Activated T-cell treated with anti-CD3 and anti-CD28 coated beads for 1 hour (primary cell): Measurements from ENCODE around the gene PAH.
A peak's percentile ranks its signal among the peaks of the same experiment; 100 is the strongest.

Experiments used
- DNase-seq: peaks from one replicate; pipeline ENCODE4 v3.0.0-alpha.2; 2020; ENCODE audit warnings: low read depth

The PAH gene

DNA sequence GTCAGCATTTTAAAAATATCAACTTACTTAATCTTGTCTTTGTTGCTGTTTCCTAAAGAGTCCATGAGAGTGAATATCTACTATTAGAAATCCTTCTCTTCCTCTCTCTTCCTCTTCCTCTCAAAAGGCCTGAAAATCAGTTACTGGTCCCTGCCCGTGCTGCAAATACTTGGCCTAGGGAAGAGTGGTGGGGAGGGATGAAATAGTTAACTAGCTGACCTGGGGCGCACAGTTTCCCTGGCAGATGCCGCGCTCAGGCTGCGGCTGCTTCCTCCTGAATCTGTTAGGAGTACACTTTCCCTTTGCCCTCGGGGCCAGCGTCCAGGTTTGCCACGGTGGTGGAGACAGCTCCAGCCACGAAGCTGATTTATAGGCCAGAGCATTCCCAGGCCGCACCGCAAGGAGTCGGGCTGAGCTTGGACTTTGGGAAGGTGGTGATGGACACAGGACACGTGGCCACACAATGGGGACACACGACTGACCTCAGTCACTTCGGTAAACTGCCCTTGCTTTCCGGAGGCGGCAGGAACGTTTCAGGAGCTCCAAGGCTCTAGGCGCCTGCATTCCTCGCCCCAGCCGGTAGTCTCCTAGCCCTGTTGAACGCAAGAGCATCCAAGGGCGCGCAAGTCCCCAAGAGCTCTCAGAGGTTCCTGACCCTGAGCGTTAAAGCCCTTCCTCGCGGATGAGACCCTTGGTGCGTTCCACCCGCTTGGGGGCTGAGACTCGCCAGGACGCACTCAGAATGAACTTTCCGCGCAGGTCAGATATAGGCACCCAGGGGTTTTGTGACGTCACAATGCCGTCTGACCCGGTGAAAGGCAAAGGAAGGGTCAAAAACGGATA lies 33.3 kb upstream of the PAH start:
- DNase-seq, result no peak

DNA sequence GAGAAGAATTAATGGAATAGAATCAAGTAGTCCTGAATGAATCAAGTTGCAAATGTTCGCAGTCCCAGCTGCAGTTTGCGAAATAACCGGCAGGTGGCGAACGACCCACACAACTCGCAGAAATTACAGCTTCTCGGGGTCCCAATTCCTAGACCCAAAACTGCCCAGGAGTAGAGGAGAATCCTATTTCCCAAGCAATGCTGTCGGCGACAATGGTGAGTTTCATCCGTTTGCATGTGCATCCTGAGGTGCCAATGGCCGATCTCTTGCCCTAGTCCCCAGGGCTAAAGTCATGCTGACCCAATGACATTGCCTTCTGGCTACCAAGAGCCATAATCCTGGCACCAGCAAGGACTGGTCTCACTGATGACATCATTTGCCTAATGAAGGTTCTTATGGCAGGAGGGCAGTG lies 31.9 kb upstream of the PAH start:
- peak; percentile 45 for DNase-seq

DNA sequence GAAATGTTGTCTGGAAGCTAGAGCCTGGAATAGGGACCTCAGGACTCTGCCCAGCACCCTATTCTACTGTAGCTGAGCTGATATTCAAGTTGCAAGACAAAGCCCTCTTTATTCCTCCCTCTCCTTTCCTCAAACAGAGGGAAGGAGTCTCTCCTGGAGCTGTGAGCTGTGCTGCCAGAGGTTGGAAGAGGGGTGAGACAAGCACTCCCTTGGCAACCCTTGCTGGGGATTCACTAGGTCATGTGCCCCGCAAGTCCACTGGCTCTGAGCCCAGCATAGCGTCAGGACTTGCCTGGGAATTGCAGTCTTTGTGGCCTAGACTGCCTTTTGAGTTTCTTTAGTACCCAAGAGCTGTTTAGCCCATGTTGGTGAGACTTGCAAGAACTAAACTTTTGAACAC lies 29.0 kb upstream of the PAH start:
- DNase-seq, result no peak

DNA sequence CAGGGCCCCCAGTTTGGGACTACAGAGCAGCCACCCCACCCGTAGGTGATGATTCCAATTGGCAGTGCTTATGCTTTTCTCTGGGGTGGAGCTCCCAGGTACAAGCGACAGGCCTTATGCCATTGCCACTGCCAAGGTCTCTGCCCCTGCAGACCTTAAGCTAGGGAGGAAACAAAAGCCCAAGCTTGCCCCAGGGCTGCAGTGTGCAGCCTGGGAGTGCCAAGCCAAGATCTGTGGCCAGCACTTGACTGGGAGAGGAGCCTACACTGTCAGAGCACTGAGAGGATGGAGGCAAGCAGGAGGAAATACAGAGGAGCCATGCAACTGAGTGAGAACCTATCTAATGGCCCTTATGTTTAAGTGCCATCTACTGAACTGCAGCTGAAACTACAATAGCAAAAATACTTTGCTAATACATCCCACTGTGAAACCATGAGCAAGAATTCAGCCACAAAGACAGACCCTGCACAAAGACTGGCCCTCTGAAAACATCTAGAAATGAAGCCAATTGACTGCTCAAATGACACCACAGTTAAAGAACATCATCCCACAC lies 22.7 kb upstream of the PAH start:
- DNase-seq, result no peak

DNA sequence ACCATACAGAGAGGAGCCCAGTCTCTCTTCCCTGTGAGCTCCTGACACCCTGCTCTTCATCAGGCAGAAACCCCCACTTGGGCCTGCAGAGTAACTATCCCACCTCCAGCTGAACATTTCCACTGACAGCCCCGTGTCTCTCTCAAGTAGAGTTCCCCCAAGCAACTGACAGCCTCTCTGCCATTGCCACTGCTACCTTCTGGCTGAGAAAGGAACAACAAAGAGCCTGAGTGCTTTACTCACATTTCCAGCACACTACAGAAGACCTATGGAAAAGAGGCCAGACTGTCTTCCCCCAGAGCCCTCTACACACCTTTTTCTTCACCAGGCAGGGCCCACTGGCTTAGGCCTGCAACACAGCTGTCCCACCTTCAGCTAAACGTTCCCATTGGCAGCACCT lies 22.0 kb upstream of the PAH start:
- DNase-seq, result no peak

DNA sequence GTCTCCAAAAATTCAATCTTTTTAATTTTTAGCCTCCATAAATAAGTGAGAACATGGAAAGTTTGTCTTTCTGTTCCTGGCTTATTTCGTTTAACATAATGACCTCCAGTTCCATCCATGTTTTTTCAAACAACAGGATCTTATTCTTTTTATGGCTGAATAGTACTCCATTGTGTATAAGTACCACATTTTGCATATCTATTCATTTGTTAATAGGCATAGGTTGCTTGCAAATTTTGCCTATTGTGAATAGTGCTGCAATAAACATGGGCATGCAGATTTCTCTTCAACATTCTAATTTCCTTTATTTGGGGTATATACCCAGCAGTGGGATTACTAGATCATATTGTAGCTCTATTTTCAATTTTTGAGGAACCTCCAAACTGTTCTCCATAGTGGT lies 16.1 kb upstream of the PAH start:
- DNase-seq, result no peak

DNA sequence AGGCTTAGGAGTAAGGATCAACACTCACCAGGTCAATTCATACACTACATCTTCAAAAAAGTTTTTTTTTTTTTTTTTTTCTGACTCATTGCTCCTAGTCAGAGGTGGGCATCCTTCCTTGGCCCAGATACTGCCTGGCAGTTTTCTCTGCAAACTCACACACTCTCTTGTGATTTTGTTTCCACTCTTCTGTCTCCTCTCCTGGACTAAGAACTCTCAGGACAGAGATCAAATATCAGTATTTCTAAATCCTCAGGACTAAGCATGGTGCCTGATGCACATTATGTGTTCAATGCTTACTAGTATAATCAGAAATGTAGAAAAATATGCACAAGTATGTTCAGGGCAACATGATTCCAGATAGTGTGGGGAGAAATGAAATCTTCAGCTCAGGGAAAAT lies 10.2 kb upstream of the PAH start:
- no peak for DNase-seq

DNA sequence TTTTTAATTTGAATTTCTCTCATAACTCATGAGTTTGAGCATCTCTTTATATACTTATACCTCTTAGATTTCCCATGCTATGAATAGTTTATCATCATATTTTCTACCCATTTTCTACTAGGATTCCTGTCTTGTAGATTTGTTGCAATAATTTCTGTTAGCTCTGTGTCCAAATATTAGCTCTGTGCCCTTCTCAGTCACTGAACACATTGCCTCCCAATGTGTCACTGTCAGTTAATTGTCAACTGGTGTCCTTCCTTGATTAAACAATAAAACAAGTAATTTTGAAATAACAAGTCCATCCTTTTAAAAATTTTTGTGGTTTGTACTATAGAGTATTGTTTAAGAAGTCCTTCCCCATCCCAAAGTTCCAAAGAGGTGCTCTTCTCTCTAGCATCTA lies 4.2 kb upstream of the PAH start:
- no peak for DNase-seq

DNA sequence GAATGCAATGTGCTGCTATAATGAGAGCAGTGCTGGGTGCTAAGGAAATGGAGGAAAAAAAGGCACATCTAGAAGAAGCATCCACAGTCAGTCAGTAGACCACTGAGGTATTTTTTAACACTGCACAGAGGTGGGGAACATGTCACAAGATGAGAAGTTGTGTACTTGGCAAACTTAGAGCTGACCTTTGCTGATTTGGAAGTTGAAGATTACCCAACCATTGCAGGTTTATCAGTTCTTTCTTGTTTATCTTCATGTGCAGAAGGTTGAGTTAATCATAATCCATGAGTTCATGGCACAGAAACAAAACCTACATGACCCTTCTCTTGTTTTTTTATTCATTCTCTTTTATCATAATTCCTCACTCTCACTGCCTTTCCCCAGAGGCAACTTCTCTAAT lies 3.2 kb upstream of the PAH start:
- no peak for DNase-seq

DNA sequence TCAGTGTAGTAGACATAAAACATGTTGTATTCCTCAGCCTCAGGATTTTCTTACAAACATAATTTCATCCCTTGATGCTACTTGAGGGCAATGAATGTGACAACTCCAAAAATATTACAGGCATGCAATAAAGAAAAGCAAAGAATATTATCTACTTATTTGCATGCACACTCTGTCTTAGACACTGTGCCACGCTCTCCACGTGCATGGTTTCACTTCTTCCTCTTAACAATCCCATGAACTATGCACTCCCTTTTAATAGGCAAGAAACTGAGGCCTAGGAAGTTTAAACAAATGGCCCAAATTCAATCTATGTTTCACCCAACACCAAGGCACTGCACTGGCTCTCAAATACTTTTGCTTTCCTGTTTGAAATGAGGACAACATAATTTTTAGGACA lies 1.8 kb upstream of the PAH start:
- DNase-seq, result no peak

DNA sequence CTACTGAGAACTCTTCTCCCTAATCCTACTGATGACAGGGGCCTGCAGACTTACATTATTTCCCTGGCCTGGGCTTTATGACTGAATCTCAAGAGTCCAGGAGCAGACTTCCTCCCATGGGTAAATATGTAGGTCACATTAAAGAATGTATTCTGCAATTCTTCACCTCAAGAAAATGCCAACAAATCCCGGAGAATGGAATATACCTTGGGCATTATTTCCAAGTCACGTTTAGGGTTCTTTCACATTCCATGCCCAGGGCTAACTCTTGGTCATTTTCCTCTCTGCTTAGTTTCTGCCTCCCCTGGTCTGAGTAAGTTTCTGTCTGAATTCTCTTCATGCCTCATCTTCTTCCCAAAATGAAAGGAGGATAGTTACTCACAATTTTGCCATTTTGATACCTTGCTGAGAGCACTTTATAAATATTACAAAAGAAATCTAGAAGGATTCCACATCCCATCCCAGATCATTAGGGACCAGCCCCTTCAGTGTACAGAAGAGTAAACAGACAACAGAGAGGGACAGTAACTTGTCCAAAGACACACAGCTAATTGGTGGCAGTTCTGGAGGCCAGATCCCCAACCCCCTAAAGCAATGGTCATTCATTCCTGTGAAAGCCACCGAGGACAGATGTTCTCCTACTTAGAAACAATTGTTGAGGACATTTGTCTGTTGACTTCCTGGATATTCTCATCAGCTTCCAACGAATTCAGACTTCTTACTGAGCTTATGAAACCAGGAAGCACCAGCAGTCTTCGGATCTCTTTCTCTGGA lies 605 bp downstream of the PAH start:
- DNase-seq, result no peak

DNA sequence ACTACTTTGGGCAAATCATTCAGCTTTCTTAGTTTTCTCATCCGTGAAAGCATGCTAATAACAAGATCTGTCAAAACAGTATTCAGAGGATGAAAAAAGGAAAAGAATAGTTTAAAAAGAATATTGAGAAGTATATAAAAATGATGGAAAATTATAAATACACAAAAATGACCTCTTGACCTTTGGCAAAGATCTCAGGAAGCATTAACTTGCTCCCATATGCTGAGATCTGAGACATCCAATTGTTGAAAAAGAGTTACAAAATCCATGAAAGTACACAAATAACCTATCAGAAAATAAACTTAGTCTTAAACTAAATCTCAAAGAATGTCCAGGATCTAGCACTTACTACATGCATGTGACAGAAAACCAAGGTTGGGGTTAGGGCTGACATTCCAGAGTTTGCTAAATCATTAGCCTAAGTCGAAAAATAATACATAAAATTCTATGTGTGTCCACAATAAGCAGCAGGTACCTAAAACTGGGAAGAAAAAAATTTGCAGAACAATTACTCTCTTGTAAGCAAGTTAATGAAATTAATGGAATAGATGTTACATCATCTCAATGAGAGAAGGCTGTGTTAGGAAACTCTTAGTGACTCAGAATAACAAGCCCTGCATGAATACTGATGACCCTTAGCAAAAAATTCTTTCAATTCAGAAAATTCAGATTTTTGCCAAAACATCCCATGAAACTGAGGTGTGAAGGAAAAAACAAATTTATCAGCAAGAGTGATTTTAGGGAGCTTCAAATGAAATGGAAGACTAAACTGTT lies 3.4 kb downstream of the PAH start:
- no peak for DNase-seq

DNA sequence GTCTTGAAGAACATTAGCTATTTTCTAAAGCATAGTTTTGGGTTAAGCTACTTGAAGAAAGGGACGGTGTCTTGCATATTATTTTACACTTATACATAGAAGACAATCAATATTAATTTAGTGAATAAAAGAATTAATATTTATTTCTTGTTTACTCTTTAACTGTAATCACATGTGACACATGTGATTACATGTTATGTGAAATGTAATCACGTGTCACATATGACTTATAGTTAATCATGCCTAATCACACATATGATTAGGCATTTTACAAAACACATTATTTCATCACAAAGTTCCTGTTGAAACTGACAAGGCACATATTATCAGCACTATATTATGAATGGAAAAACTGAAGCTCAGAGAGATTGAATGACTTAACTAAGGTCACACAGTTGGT lies 4.8 kb downstream of the PAH start:
- no peak for DNase-seq

DNA sequence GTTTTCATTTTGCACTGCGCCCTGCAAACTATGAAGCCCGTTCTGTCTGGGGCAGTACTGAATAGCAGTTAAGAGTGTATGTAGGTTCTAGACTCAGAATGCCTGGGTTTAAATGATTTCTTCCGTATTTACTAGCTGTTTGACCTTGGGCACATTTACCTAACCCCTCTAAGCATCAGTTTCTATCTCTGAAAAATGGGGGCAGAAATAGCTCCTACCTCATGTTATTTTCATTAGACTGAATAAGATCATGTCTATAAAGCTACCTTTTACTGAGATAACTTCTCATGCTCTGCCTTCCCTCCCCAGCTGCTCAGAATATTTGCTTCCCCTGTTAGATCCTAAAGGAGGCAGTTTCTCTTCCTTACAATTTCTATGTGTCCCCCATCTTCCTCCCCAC lies 5.7 kb downstream of the PAH start:
- DNase-seq, result no peak

DNA sequence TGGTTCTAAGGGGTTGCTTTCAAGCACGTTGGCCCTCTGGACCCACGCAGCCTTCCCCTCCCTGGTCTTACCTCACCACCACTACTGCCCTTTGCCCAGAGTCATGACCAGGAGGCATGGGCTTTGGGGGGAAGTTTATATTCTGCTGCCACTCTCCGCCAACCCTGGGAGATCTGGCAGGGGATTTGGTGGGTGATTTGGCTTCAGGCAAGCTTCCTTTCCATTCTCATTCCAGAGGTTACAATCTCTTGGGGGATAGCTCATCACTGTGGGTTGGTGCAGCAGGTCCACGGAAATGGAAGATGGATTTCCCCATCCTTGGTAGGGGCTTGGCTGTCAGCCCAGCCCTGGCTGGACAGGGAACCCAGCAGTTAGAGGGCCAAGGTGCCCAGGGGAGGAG lies 6.3 kb downstream of the PAH start:
- no peak for DNase-seq

DNA sequence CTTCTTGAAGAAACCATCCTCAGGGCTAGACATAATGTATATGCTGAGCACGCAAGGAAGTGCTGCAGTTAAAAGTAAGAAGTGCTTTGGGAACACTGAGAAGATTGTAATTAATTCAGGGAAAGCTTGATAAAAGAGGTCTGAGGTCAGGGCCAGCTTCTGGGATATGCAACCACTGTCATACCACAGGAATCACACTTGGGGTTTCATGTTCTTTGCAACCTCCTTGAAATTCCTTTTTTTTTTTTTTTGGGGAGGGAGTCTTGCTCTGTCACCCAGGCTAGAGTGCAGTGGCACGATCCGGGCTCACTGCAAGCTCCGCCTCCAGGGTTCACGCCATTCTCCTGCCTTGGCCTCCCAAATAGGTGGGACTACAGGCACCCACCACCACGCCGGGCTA lies 6.9 kb downstream of the PAH start:
- no peak for DNase-seq

DNA sequence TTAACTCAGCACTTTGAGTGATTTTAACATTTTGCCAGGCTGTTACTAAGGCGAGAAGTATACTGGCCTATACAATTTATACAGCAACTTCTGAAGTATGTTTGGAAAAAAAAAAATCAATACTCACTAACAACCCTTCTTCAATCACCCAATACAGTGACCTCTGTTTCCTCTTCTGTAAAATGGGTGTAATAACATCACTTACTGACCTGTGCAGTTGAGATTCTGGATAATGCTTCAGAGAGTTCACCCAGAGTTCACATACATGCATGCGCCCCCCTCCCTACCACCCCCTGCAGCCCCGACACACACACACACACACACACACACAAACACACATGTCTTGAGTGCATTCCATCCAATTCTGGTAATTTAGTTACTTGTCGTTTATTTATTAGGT lies 9.1 kb downstream of the PAH start:
- no peak for DNase-seq

DNA sequence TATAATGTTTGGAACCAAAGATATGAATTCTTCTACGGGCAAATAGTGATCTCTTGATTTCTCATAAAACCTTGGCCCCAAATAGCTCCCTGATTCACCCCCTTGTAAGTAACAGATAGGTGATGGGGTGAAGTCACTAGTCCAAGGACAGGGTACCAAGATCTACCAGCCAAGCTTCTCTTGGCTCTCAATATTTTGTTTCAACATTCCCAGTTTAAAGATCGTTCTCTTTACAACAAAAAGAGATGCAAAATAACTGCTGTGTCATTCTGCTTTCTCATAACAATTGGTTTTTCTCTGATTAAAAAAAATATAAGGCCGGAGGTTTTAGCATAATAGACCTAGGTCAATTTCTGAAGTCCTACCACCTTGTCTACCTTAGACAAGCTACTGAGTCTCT lies 11.8 kb downstream of the PAH start:
- DNase-seq, result no peak

DNA sequence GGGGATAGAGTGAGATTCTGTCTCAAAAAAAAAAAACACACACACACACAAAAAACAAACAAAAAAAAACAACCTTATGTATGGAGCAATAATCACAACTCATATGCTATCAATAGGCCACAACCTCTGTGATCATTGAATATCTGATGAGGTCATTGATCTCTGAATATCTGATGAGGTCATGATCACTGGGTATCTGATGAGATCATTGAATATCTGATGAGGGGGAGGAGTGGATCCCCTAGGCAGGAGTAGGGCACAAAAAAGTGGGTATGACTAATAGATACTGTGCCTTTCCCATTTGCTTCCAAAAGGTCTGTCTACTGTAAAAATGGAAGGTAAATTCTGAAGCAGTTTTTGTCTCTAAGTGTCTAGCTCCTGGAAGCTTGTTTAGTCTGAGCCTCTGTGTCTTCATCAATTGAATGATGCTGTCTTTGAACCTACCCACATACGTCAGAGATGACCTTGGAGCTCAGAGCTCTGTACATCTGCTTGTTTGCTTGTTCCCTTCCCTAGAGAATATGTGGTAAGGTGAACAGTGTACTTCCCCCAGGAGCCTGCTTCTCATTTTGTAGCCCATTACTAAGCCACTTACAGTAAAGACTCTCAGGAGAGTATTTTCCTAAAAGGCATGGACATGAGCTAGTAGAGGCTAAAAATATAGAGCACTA lies 13.6 kb downstream of the PAH start:
- no peak for DNase-seq

DNA sequence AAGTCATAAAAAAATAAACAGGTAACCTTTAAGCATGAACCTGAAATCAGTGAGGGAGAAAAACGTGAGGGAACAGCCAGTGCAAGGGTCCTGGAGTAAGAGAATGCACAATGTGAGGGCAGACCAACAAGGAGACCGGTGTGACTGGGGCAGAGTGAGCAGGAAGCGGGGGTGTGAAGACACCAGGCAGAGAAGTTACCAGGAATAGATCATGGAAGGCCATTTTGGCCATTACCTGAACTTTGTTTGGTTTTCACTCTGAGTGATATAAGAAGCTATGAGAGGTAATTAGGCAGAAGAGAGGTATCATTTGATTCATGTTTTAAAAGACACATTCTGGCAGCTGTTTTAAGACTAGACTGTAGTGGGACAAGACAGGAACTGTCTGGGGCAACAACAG lies 15.0 kb downstream of the PAH start:
- DNase-seq, result no peak

DNA sequence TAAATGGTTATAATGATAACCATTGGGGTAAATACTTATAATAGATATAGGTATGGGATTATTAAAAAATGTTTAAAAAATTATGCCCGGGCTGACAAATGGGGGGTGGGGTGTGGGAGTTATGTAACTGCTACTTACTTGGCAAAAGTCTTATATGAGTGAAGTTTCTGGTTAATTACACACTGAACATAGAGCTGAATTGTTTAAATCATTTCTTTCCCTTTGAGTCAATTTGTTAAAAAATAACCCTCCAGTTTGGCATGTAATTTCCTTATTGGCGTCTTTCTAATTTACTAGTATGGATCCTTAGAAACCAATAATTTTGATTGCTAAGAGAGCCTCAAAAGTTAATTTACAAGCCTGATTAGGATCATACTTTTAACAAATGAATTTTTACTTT lies 16.7 kb downstream of the PAH start:
- DNase-seq, result no peak

DNA sequence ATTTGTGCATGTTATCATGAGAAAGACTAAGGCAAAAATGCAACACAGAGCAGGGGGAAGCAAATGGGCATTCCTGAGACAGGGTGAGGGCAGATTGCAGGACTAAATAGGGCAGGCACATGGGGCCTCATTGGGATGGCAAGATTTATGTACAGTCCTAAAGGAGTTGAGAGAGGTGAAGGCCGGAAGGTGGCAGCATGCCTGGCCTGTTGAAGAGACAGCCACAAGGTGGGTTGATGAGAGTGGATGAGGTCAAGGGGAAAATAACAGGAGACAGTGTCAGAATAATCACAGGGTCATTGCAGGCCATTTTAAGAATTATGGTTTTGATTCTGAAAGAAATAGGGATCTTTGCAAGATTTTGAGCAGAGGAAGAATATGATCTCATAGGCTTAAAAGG lies 21.0 kb downstream of the PAH start:
- no peak for DNase-seq
